HG02588 (cell line): ENCODE results near the gene CCDC171.
"Not testable (repeated sequence)": the region's sequence is repeated elsewhere in the genome, so short reads cannot be mapped to it uniquely, and the experiment has no call there.

Experiments used
- ATAC-seq: cut with Tn5 transposase; IDR thresholded peaks from one replicate; pipeline ENCODE4 v1.9.1; 2021; ENCODE audit warnings: mild to moderate bottlenecking, moderate library complexity; ENCODE audit not compliant: unreplicated experiment

Gene CCDC171

GRCh38 chr9:15744196-15744595, 191.4 kb downstream of the CCDC171 start:
- ATAC-seq, result no peak

DNA sequence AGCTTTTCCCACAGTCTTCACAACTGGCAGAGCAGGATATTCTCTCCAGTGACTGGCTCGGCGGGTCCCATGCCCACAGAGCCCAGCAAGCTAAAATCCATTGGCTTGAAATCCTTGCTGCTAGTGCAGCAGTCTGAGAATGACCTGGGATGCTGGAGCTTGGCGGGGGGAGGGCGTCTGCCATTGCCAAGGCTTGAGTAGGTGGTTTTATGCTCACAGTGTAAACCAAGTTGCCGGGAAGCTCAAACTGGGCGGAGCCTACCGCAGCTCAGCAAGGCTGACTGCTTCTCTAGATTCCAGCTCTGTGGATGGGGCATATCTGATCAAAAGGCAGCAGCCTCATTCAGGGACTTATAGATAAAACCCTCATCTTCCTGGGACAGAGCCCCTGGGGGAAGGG, 194.1 kb downstream of the CCDC171 start:
- ATAC-seq, result no peak

GRCh38 chr9:15755660-15756059, 202.8 kb downstream of the CCDC171 start:
- ATAC-seq, result no peak

GRCh38 chr9:15761551-15761950, 208.7 kb downstream of the CCDC171 start:
- no peak for ATAC-seq

- no peak for ATAC-seq
These were observed 210.5 kb downstream of the CCDC171 start for GRCh38 chr9:15763371-15763770.

DNA sequence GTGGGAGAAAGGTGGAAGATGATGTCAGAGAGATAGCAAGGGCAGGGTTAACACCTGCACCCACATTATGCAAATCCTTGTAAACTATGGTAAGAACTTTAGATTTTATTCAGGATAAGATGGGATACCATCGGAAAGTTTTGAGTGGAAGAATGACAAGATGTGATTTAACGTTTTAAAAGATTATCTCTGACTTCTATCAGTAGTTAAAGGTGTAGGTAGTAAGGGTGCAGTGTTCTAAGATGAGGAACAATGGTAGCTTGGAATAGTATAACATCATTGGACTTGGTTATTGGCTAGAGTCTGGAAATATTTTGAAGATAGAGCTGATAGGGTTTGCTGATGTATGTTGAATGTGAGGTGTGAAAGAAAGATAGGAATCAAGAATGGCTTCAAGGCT, 211.3 kb downstream of the CCDC171 start:
- no peak for ATAC-seq

- no peak for ATAC-seq
These were observed 216.7 kb downstream of the CCDC171 start for GRCh38 chr9:15769547-15769946.

DNA sequence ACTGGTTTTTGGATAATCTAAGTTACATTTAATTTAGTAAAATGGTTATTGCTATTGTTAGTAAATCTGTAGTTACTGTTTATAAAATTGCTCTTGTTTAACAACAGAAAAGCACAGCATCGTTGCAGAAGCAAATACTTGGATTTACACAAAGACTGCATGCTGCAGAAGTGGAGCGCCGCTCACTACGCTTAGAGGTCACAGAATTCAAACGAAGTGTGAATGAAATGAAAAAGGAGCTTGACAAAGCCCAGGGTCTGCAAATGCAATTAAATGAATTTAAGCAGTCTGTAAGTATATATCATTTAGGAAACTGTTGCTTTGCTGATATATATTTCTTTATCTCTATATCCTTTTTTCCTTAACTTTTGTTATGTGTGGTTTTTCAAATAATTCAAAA, 226.0 kb downstream of the CCDC171 start:
- ATAC-seq, result no peak

DNA sequence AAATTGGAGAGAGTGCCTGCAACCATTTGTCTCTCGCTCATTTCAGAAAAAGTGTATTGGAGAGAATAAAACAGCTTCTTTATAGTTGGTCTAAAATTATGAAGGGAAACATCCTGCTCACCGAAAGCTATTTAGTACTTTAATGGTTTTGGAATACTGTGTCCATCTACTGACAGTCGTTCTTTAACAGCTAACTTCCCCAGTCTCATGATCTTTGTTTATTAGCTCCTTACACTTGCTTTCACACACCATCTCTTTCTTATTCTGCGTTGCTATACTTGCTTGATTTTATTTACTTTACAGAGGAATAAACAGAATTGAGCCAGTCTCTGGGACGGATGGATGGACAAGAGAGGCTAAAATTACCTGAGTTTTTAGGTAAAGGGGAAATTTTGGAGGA, 229.3 kb downstream of the CCDC171 start:
- ATAC-seq, result no peak

DNA sequence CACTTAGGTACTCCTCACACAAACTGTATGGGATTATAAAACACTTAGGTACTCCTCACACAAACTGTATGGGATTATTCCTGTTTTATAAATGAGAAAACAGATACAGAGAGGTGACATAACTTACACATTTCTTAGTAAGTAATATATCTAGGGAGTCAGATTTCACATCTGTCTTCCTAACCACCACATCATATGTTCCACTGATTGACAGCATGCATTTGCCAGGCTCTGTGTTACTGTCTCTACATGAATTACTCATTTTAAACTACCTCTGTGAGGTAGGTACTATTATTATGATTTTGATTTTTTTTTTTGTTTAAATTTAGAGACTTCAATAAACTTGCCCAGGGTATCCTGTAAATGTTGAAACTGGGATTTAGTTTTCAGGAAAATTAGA, 232.7 kb downstream of the CCDC171 start:
- ATAC-seq, result no peak

- ATAC-seq, result no peak
These were observed 233.8 kb downstream of the CCDC171 start for GRCh38 chr9:15786616-15787015.

DNA sequence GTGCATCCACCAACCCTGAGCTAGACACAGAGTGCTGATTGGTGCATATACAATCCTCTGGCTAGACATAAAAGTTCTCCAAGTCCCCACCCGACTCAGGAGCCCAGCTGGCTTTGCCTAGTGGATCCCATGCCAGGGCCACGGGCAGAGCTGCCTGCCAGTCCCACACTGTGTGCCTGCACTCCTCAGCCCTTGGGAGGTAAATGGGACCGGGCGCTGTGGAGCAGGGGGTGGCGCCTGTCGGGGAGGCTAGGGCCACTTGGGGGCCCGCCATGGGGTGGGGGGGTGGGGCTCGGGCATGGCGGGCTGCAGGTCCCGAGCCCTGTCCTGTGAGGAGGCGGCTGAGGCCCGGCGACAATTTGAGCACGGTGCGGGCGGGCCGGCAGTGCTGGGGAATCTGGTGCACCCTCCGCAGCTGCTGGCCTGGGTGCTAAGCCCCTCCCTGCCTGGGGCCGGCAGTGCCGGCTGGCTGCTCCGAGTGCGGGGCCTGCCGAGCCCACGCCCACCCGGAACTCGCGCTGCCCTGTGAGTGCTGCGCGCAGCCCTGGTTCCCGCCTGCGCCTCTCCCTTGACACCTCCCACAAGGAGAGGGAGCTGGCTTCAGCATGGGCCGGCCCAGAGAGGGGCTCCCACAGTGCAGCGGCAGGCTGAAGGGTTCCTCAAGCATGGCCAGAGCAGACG, 257.5 kb downstream of the CCDC171 start:
- not testable (repeated sequence) for ATAC-seq

- ATAC-seq, result no peak
These were observed 260.2 kb downstream of the CCDC171 start for GRCh38 chr9:15813076-15813475.

- no peak for ATAC-seq
These were observed 271.5 kb downstream of the CCDC171 start for GRCh38 chr9:15824310-15824709.

GRCh38 chr9:15831384-15831783, 278.5 kb downstream of the CCDC171 start:
- ATAC-seq, result no peak

- no peak for ATAC-seq
These were observed 281.7 kb downstream of the CCDC171 start for GRCh38 chr9:15834541-15834940.

- peak; percentile 84 for ATAC-seq
These were observed 284.3 kb downstream of the CCDC171 start for GRCh38 chr9:15837079-15837679.

- no peak for ATAC-seq
These were observed 289.2 kb downstream of the CCDC171 start for GRCh38 chr9:15842051-15842450.

- ATAC-seq, result no peak
These were observed 290.5 kb downstream of the CCDC171 start for GRCh38 chr9:15843316-15843715.

DNA sequence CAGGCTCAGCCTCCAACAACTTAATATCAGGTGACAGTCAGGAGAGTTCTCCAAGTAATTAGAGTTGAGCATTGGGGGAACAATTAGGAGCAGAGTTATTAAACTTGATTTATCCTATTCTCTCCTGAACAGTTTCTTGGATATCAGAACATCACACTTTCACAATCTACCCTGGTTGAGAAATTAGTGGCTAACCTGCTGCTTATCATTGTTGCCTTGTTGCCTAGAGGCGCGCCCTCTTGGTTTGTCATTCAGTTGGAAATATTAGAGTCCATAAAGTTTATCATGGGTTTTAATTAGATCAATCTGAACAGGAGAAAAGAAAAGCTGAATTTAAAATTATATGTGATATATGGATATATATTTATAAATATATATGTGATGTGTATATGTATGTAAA, 291.1 kb downstream of the CCDC171 start:
- no peak for ATAC-seq

DNA sequence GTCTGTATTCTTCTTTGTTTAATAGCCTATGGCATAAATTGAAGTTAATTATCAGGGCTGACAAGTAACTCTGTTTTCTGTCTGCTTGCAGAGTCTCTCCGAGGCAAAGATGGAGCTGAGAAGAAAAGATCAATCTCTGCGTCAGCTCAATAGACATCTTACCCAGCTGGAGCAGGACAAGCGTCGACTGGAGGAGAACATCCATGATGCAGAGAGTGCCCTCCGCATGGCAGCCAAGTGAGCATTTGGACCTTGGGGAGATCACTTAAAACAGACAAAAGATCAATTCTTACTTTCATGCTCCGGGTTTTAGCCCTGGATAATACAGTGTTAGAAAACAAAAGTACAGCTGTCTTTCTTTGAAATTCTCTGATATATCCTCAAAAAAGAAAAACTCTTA, 293.8 kb downstream of the CCDC171 start:
- no peak for ATAC-seq

- no peak for ATAC-seq
These were observed 297.0 kb downstream of the CCDC171 start for GRCh38 chr9:15849871-15850270.

DNA sequence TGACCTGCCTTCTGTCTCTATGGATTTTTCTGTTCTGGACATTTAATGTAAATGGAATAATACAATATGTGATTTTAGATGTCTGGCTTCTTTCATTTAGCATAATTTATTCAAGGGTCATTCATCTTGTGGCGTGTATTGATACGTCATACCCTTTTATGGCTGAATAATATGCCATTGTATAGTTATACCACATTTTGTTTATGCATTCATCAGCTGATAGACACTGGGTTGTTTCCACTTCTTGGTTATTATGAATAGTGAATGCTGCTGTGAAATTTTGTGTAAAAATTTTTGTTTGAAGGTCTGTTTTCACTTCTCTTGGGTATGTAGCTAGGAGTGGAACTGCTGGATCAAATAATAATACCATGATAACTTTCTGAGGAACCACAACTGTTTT, 298.9 kb downstream of the CCDC171 start:
- no peak for ATAC-seq
